Measurements from ENCODE around the gene SPOPL.
"Not testable (repeated sequence)": the region's sequence is repeated elsewhere in the genome, so short reads cannot be mapped to it uniquely, and the experiment has no call there.

The SPOPL gene

DNA sequence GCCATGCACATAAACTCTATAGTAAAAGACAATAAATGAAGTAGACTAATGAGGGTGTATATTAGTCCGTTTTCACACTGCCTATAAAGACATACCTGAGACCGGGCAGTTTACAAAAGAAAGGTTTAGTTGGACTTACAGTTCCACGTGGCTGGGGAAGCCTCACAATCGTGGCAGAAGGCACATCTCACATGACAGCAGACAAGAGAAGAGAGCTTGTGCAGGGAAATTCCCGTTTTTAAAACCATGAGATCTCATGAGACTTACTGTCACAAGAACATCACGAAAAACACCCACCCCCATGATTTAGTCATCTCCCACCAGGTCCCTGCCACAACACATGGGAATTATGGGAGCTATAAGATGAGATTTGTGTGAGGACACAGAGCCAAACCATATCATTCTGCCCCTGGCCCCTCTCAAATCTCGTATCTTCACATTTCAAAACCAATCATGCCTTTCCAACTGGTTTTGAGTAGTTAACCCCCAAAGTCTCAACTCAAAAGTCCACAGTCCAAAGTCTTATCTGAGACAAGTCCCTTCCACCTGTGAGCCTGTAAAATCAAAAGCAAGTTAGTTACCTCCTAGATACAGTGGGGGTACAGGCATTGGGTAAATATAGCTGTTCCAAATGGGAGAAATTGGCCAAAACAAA is 21.6 kb downstream of the SPOPL start:
- not testable (repeated sequence) for DNase-seq (ENCODE audit: low read depth in 1 of 2, low spot score in 1 of 2)

DNA sequence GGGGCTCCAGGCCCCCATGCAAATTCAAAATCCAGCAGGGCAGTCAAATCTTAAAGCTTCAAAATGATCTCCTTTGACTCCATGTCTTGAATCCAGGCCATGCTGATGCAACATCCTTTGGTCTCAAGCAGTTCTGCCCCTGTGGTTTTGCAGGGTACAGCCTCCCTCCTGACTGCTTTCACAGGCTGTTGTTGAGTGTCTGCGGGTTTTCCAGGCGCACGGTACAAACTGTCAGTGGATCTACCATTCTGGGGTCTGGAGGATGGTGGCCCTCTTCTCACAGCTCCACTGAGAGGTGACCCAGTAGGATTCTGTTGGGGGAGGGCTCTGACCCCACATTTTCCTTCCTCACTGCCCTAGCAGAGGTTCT is 22.1 kb downstream of the SPOPL start:
- not testable (repeated sequence) for DNase-seq (ENCODE audit: low read depth in 1 of 2, low spot score in 1 of 2)

DNA sequence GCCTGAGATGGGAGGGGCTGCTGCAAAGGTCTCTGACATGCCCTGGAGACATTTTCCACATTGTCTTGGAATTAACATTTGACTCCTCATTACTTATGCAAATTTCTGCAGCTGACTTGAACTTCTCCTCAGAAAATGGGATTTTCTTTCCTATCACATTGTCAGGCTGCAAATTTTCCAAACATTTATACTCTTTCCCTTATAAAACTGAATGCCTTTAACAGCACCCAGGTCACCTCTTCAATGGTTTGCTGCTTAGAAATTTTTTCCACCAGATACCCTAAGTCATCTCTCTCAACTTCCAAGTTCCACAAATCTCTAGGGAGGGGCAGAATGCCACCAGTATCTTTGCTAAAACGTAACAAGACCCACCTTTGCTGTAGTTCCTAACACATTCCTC is 22.8 kb downstream of the SPOPL start:
- not testable (repeated sequence) for DNase-seq (ENCODE audit: low read depth in 1 of 2, low spot score in 1 of 2)

DNA sequence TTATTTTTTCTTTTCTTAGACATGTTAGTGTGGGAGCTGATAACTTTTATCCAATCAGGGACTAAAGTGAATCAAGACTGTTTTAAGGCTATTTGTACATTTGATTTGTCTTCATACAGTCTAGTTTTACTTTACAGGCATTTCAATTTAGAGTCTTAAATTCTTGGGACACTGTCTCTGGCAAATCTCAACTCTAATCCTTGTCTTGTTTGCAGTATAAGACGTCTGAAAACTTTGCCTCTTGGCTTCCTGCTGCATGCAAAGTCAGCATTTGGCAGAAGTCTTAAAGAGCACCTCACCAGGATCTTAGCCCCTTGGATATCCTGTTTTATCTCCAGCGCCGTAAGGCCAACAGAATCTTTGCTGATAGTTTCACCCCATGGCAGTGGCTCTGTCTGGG is 30.3 kb downstream of the SPOPL start:
- DNase-seq (ENCODE audit: low read depth in 1 of 2, low spot score in 1 of 2), result no peak

DNA sequence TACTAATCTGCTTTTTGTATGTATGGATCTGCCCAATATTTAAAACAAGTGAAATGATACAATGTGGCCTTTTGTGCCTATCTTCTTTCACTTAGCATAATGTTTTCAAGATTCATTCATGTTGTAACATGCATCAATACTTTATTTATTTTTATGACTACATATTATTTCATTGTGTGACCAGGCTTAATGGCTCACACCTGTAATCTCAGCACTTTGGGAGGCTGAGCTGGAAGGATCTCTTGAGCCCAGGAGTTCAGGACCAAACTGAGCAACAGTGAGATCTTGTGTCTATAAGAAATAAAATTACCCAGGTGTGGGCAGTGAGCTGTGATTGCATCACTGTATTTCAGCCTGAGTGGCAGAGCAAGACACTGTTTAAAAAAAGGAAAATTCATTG is 33.2 kb downstream of the SPOPL start:
- no peak for DNase-seq (ENCODE audit: low read depth in 1 of 2, low spot score in 1 of 2)

DNA sequence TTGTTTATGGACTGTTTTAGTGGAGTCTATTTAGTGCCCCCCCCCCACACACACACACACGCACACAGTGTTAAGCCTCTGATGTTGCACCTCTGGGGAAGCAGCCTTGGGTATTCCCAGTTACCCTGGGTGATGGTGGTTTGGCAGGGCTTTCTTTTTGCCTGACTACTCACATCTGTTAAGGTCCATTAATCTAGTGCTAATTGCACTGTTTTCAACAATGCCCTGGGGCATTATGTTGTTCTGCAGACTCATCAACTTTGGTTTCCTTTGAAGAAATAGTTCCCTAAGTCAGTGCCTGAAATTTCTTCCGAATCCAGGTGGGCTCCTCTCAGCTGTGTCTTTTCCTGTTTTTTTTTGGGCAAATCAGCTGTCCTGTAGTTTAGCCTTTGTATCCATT is 34.7 kb downstream of the SPOPL start:
- DNase-seq (ENCODE audit: low read depth in 1 of 2, low spot score in 1 of 2), result no peak

DNA sequence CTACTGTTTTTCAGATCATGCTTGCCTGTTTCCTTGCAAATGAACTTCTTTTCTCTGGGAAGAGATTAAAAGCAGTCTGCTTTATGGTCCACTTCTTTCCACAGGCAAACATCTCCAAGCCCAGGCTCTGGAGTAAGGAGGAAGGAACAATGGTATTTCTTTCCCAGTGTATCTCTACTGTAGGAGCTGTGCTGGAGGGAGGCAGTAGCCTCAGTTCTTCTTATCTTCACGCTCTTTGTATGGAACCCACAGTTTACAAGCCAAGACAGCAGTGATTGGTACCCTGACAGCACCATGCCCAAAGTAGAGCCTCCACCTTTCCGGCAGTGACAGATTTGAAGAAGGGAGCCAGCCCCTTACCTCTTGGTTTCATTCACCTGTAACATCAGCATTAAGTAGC is 35.2 kb downstream of the SPOPL start:
- DNase-seq (ENCODE audit: low read depth in 1 of 2, low spot score in 1 of 2), result no peak

DNA sequence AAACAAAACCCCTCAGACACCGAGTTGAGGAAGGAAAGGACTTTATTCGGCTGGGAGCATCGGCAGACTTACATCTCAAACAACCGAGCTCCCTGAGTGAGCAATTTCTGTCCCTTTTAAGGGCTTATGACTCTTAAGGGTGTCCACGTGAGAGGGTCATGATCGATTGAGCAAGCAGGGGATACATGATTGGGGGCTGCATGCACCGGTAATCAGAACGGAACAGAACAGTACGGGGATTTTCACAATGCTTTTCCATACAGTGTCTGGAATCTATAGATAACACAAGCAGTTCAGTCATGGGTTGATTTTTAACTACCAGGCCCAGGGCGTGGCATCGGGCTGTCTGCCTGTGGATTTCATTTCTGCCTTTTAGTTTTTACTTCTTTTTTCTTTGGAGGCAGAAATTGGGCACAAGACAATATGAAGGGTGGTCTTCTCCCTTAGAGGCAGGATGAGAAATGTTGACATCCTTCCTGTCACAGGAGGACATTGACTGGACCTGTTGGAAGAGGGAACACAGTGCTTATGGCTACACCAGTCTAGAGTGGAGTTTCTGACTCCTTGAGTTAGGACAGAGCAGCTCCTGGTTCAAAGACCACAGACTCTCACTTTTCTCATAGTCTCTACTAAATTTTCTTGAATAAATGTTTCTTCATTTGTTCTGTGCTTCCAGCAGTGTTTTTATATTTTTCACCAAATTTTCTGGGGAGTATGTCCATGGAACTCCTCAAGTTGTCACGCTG is 35.8 kb downstream of the SPOPL start:
- DNase-seq (ENCODE audit: low read depth in 1 of 2, low spot score in 1 of 2), result no peak

DNA sequence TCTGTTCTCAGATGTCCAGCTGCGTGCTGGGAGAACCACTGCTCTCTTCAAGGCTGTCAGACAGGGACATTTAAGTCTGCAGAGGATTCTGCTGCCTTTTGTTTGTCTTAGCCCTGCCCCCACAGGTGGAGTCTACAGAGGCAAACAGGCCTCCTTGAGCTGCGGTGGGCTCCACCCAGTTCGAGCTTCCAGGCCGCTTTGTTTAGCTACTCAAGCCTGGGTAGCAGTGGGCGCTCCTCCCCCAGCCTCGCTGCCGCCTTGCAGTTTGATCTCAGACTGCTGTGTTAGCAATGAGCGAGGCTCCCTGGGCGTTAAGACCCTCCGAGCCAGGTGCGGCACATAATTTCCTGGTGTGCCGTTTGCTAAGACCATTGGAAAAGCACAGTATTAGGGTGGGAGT is 42.6 kb downstream of the SPOPL start:
- DNase-seq (ENCODE audit: low read depth in 1 of 2, low spot score in 1 of 2), result not testable (repeated sequence)

DNA sequence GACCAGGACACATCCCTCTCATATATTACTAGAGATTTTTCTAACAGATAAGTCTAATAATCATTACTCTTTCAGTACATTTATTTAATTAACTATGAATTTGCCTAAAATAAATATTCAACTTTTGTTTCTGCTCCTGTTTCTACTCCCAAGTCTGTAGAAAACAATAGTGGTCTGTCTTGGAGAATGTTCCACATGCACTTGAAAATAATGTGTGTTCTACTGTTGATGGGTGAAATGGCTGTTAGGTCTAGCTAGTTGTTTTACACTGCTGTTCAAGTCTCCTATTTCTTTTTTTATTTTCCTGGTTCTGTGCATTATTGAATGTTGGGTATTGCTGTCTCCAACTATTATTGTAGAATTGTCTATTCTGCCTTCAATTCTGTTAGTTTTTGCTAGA is 47.2 kb downstream of the SPOPL start:
- no peak for DNase-seq (ENCODE audit: low read depth in 1 of 2, low spot score in 1 of 2)

DNA sequence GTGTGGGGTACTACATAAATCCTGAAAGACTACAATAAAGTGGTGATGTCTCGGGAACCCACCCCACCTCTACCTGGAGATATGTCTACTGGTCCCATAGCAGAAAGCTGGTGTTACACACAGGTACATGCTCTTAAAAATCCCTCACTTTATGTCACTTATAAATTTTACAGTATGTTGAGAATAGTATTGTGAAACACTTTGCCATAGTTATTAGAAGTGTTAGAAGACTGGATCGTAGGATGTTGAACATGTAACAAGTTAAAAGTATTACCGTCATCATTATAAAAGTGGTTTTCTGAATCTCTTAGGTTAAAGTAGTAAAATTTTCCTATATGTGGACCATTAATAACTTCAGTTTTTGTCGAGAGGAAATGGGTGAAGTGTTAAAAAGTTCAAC is 48.6 kb downstream of the SPOPL start:
- DNase-seq (ENCODE audit: low read depth in 1 of 2, low spot score in 1 of 2), result no peak

DNA sequence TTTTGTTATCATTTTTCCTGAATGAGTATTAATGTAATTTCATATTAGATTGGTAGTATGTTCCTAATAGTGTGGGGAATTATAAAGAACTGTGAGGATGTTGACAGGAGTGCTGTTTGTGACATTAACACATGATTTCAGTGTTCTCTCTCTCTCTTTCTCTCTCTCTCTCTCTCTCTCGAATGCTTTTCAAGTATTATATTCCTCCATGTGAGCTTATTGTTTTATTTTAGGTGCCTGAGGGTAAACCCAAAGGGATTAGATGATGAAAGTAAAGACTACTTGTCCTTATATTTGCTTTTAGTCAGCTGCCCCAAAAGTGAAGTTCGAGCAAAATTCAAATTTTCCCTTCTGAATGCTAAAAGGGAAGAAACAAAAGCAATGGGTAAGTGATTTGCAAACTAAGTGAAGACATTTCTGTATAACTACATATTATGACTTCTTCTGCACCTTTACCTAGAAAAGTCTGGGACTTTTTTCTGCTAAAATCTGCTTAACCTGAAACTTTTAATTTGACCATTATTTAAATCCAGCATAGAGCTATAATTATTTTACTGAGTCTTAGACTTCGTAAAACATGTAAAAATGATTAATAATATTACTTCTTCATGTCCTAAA is 49.2 kb downstream of the SPOPL start:
- no peak for DNase-seq (ENCODE audit: low read depth in 1 of 2, low spot score in 1 of 2)

DNA sequence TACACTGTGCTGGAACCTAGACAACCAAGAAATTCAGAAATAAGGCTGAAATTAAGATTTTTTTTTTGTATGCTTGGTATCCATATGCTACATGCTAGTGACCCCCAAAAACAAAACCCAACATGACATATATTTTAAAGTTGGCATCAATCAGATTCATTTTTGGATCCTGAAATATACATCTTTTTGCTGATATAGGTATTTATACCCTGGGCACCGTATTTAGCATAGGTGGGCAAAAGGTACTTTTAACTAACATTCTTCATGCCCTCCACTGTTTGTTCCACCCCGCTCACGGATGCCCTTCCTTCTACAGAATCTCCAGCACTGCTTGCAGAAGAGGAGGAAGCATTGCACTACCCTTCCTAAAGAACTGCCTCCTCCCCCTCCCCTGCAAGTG is 52.6 kb downstream of the SPOPL start:
- DNase-seq (ENCODE audit: low read depth in 1 of 2, low spot score in 1 of 2), result no peak

DNA sequence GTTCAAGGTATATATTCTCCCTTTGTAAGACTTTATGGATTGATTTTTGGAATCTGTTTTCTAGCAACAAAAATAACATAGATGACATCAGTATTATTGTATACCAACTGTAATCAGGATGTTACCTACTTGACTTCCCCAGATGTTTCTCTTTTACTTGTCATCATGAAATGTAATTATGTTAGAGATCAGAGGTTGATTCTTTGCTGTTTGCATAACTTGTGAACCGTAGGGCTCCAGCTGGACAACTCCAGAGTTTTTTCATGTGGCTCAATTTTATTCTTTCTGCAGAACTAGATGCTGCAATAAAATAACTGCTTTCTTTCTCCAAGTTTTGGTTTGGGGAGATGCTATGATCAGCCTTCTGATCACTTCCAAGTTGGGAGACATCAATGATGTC is 58.1 kb downstream of the SPOPL start:
- DNase-seq (ENCODE audit: low read depth in 1 of 2, low spot score in 1 of 2), result no peak

DNA sequence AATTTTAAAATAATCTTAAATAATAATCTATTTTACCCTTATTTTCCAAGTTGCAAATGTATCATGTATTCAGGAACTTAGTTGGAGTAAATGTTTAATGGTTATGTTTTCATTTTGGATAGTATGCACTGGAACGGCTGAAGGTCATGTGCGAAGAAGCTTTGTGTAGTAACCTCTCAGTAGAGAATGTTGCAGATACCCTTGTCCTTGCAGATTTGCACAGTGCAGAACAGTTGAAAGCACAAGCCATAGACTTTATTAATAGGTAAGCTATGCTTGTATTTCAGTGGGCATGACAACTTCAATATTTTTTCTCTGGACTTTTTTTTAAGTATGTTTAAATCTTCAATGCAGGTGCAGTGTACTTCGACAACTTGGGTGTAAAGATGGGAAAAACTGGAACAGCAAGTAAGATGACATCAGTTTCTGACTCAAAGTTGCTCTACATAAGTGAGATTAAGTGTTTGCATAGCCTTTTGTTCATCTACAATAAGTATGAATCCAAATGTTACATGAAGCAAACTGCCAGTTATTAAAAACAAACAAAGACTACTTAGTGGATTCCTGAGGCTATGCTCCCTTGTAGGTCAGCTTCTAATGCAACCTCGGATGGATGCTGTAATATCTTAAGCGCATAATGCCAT is 63.1 kb downstream of the SPOPL start:
- DNase-seq (ENCODE audit: low read depth in 1 of 2, low spot score in 1 of 2), result no peak

DNA sequence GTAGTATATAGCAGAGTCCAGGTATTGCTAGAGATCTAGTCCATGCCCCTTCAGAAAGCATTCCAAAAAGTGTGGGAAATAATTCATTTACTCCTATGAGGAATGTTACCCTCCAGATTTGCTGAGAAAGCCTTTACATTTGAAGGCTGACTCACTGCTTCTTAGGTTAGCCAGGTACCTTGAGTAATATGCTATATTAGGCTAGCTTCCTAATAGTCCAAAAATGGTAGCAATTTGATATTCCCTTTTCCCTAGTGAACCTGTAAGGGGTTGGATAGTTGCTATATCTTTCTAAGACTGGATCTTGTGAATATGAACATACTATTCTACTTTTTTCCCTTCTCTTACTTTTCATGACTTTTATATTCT is 63.6 kb downstream of the SPOPL start:
- DNase-seq (ENCODE audit: low read depth in 1 of 2, low spot score in 1 of 2), result no peak

DNA sequence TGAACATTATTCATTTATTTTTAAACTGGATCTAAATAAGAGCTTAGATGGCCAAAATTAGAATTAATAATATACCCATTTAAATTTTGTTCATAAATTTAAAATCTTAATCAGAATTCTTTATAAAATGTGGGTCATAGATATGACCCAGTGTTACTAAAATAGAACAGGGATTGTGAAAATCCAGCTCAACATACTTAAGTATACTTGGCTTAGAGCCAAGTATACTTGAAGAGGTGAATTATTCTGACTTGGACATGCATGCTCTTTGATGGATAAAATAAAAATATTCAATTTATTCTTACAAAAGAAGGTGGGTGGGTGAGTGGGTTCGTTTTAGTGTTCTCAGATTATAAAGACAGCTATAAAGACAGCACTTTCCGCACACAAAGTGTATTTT is 70.7 kb downstream of the SPOPL start:
- DNase-seq (ENCODE audit: low read depth in 1 of 2, low spot score in 1 of 2), result no peak

DNA sequence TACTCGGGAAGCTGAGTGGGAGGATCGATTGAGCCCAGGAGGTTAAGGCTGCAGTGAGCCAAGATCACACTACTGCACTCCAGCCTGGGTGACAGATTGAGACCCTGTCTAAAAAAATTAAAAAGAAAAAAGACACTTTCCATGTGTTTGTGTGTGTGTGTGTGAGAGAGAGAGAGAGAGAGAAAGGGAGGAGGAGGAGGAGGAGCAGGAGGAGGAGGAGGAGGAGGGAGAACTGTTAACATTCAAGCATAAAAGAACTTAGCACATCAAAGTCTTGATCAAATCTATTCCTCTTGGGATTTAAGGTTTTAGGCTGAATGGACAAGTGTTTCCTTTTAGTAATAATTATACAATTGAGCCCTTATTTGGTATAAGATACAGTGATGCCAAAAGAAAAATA is 75.5 kb downstream of the SPOPL start:
- no peak for DNase-seq (ENCODE audit: low read depth in 1 of 2, low spot score in 1 of 2)

DNA sequence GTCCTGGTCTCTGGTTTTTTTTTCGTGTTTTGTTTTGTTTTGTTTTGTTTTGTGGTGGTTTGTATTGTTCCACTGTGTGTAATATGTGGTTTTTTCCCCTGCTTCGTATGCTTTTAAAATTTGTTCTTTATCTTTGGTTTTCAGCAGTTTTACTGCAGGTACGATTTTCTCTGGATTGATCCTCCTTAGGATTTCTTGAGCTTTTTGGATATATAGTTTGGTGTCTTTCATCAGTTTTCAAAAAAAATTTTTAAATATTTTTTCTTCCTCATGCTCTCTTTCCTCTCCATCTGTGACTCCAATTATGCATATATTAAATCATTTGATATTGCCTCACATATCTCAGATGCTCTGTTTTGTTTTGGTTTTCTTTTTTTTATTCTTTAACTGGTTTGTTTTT is 78.0 kb downstream of the SPOPL start:
- DNase-seq (ENCODE audit: low read depth in 1 of 2, low spot score in 1 of 2), result no peak

DNA sequence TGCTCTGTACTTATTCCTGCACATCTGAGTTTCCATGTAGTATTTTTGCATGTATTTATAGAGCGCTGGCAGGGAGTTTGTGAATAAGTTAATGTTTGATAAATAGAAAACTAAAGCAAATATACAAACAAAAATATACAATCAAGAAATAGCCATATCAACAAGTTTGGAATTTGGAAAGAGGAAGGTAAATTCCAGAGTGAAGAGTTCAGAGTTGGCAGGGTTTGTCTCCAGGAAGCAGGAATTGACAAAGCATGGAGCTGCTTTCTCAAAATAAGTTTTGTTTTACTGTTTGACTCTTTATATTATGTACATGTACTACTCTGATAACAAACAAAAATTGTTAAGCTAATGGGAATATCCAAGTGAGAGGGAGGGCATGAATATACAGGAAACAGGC is 80.3 kb downstream of the SPOPL start:
- no peak for DNase-seq (ENCODE audit: low read depth in 1 of 2, low spot score in 1 of 2)

DNA sequence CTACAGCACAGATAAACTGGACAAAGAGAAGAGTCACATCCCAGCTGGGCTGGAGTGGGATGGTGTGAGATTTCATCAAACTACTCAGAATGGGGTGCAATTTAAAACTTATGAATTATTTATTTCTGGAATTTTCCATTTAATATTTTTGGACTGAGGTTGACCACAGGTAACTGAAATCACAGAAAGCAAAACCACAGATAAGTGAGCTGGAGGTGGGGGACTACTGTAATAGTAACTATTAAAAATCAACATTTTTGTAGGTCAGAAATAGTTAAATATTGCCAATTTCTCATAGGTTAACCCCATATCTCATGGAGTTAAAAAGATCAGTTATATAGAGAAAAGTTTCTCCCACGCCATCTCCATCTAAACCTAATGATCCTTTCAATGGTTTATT is 88.1 kb downstream of the SPOPL start:
- DNase-seq (ENCODE audit: low read depth in 1 of 2, low spot score in 1 of 2), result no peak

DNA sequence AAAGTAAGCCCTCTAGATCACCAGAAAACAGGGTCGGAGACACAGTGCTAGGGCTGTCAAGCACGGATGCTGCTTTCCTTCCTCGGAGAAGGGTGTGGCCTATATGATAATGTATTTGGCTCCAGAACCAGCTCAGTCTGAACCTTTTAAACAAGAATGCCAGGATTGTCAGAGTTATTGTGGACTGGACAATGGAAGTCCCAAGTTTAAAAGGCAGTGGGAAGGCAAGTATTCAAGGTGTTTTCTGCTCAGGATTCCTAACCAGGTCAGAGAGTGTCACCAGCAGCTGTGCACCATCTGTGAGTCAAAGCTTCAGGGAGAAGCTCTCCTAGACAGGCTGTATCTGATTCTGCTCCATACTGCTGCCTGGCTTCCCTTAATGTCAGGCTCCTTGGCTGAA is 94.8 kb downstream of the SPOPL start:
- DNase-seq (ENCODE audit: low read depth in 1 of 2, low spot score in 1 of 2), result no peak
